Measurements from ENCODE around the gene ANKRD65. TPM values are rescaled to one million over a fixed set of nuclear protein-coding genes. Genes with fewer than 3 reads are reported as not detected.

ANKRD65 gene
- total and polyA plus RNA-seq, 7 experiments from 2014 or later: not detected

DNA sequence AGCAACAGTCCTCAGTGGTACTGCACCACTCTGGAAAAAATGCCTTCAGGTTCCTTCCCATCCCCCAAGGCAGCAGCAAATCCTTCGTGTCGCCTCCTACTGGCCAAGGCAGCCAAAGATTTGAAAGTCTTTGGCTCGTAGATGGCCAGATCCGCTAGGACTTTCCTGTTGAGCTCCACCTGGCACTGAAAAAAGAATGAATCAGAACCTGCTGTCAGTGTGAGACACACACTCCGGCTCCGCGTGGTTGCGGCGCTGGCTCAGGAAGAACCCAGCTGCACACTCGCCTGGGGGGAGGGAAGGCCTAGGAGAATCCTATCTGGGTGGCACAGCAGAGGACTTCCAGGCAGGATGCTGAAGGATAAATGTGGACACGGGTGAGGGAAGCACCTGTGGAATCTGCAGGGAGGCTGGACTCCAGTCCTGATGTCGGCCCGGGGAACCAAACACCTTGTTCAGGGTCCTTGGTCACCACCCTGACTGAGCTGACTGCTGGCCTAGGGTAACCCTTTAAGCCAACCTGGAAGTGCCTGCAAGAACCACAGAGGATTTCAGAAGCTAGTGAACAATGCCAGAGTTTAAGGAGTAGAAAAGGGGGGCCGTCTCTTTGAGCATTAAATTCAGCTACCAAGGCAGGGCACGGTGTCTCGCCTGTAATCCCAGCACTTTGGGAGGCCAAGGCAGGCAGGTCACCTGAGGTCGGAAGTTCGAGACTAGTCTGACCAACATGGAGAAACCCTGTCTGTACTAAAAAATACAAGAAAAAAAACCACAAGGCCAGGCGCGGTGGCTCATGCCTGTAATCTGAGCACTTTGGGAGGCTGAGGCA, 18.8 kb downstream of the ANKRD65 start:
- ChIA-PET POLR2A (interaction anchor here (0.6 to 0.8 kb wide), 3 partner anchors 19 to 334 kb away, joined by 3 read pairs; no protein-coding TSS in a partner anchor), CTCF (interaction anchor here (0.7 kb wide), 1 partner anchor 39 kb away, joined by 3 read pairs; no protein-coding TSS in a partner anchor)
- no peak for ATAC-seq
- Mint-ChIP-seq H3K27me3 (peaks cover 0 to 1% (median 0%) of the 10 kb centered on the region in 5 donors), H3K4me1 (peaks cover 10 to 67% (median 46%) of the 10 kb centered on the region in 7 donors), H3K9me3 (peaks cover 0 to 6% (median 0%) of the 10 kb centered on the region in 11 donors), H3K4me3 (peak overlapping the region in 9 of 10 donors; percentile 10 to 57 (median 50)), H3K36me3 (peaks cover 0 to 36% (median 11%) of the 10 kb centered on the region in 5 donors), H3K27ac (peak overlapping the region in 8 of 9 donors; percentile 21 to 89 (median 78))
- peak in 4 of 9 donors; percentile 15 to 33 (median 26) for DNase-seq
- intact Hi-C loops (cut with micrococcal nuclease): loop anchor here in 1 of 2 donors (10.0 kb wide), 1 partner anchor 213 kb away; the partner anchor contains the start of gene MIB2
- H3K36me3 ChIP-seq (ENCODE audit: control insufficient read depth in 2 of 3, insufficient read depth in 3 of 3, low read length in 3 of 3): peaks cover 11 to 62% (median 16%) of the 10 kb centered on the region in 3 experiments
- H3K9me3 ChIP-seq (ENCODE audit: control insufficient read depth in 2 of 3, low read length in 3 of 3): no peaks in the 10 kb centered on the region
- no peak overlapping the region for H3K4me3 ChIP-seq (ENCODE audit: low read length)
- no peaks in the 10 kb centered on the region for H3K27me3 ChIP-seq (ENCODE audit: control insufficient read depth in 2 of 2, insufficient read depth in 2 of 2, low read length in 2 of 2)
- peaks cover 32 to 33% of the 10 kb centered on the region in 2 donors for H3K4me1 ChIP-seq (ENCODE audit: control insufficient read depth in 2 of 2, insufficient read depth in 2 of 2, low read length in 2 of 2)
- H3K27ac ChIP-seq (ENCODE audit: low read depth, low read length): no peak overlapping the region

DNA sequence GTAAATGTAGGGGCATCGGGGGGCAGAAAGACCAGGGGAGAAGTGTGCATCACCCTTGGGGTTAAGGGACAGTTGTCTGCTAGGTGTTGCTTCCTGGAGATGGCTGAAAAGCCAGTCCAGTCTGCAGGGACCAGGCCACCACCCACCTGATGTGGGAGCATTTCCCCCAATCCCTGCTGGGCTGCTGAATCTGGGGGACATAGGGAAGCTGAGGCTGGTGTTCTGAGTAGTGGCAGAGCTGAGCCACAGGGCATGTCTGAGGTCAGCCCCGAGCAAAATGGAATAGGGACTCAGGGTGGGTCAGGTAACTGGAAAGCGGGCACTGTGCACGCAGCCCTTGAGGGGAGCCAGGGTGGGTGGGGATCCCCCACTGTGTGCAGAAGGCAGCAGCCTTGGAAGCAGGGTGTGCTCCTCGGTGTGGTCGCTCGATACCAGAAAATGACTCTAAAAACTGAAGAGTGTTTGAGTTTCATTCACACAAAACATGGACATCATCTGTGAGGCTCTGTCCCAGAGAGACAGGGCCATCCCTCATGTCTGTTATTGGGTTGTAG, 19.5 kb downstream of the ANKRD65 start:
- intact Hi-C loops (cut with micrococcal nuclease): loop anchor here in 1 of 2 donors (10.0 kb wide), 1 partner anchor 213 kb away; the partner anchor contains the start of gene MIB2
- ChIA-PET POLR2A (no interaction called here), CTCF (interaction anchor here (0.6 kb wide), 1 partner anchor 109 kb away, joined by 5 read pairs; no protein-coding TSS in a partner anchor)
- ATAC-seq (no peak), DNase-seq (no peak)
- no peaks in the 10 kb centered on the region for H3K27me3 Mint-ChIP-seq
- H3K27ac Mint-ChIP-seq: peak overlapping the region in 8 of 9 donors; percentile 21 to 89 (median 78)
- H3K4me1 Mint-ChIP-seq: peaks cover 10 to 66% (median 44%) of the 10 kb centered on the region in 7 donors
- peaks cover 0 to 6% (median 0%) of the 10 kb centered on the region in 11 donors for H3K9me3 Mint-ChIP-seq
- peaks cover 13 to 62% (median 20%) of the 10 kb centered on the region in 3 experiments for H3K36me3 ChIP-seq (ENCODE audit: control insufficient read depth in 2 of 3, insufficient read depth in 3 of 3, low read length in 3 of 3)
- peaks cover 0 to 32% (median 11%) of the 10 kb centered on the region in 5 donors for H3K36me3 Mint-ChIP-seq
- no peaks in the 10 kb centered on the region for H3K27me3 ChIP-seq (ENCODE audit: control insufficient read depth in 2 of 2, insufficient read depth in 2 of 2, low read length in 2 of 2)
- no peak overlapping the region for H3K4me3 ChIP-seq (ENCODE audit: low read length)
- H3K9me3 ChIP-seq (ENCODE audit: control insufficient read depth in 2 of 3, low read length in 3 of 3): no peaks in the 10 kb centered on the region
- H3K27ac ChIP-seq (ENCODE audit: low read depth, low read length): no peak overlapping the region
- H3K4me1 ChIP-seq (ENCODE audit: control insufficient read depth in 2 of 2, insufficient read depth in 2 of 2, low read length in 2 of 2): peaks cover 31 to 34% of the 10 kb centered on the region in 2 donors
- H3K4me3 Mint-ChIP-seq: peak overlapping the region; percentile 37 to 94 (median 50)

DNA sequence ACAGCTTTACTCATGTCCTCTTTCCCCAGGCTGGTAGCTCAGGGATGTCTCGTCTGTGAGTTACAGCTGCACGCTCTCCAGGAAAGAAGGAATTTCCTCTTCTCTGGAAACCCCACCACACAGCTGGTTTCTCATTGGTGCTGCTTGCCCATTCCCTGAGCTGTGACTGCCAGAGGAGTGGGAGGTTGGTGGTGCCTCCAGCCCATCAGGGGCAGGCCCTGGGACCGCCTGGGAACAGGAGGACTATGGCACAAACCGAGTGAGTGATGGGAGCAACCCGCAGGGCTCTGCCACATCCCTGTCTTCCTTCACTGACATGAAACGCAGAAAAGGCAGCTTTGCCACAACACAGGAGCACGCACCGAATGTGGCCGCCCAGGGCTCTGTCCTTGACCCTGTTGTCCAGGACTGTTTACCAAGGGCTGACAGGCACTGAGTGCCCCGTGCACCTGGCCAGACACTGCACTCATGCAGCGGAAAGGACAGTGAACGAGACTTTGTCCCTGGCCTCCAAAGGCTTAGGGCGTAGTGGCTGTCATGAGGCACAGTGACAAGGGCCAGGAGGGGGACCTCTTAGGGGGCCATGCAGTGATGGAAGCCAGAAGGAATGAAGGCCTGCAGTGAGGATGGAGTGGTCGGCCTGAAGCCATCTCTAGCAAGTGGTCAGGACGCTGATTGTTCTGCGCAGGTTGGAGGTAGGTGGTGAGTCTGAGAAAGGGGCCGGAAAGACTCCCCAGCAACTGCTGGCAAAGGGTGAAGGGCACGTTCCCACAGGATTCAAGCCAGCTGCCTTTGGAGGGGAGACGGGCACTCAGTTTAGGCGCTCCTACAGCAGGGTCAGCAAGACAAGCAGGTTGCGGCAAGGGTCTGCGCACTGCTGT, 20.3 kb downstream of the ANKRD65 start:
- no peak for ATAC-seq
- no peaks in the 10 kb centered on the region for H3K9me3 ChIP-seq (ENCODE audit: control insufficient read depth in 2 of 3, low read length in 3 of 3)
- ChIA-PET POLR2A (interaction anchor here (0.7 to 3.4 kb wide), 8 partner anchors 10 to 213 kb away, joined by 3 to 59 read pairs (median 4); partner anchors contain the start of genes AURKAIP1 and UBE2J2), CTCF (interaction anchor here (0.6 to 2.2 kb wide), 2 partner anchors 29 to 110 kb away, joined by 5 to 7 read pairs; no protein-coding TSS in a partner anchor)
- Mint-ChIP-seq H3K4me3 (peak overlapping the region; percentile 85 to 94 (median 90)), H3K4me1 (peaks cover 10 to 60% (median 39%) of the 10 kb centered on the region in 7 donors), H3K27me3 (no peaks in the 10 kb centered on the region), H3K27ac (peak overlapping the region; percentile 21 to 91 (median 88)), H3K9me3 (peaks cover 0 to 3% (median 0%) of the 10 kb centered on the region in 11 donors), H3K36me3 (peaks cover 0 to 28% (median 11%) of the 10 kb centered on the region in 5 donors)
- H3K36me3 ChIP-seq (ENCODE audit: control insufficient read depth in 2 of 3, insufficient read depth in 3 of 3, low read length in 3 of 3): peaks cover 13 to 62% (median 19%) of the 10 kb centered on the region in 3 experiments
- DNase-seq: no peak
- intact Hi-C loops (cut with micrococcal nuclease): loop anchor here in 1 of 2 donors (10.0 kb wide), 1 partner anchor 214 kb away; the partner anchor contains the start of gene MIB2
- peaks cover 24 to 28% of the 10 kb centered on the region in 2 donors for H3K4me1 ChIP-seq (ENCODE audit: control insufficient read depth in 2 of 2, insufficient read depth in 2 of 2, low read length in 2 of 2)
- H3K27me3 ChIP-seq (ENCODE audit: control insufficient read depth in 2 of 2, insufficient read depth in 2 of 2, low read length in 2 of 2): no peaks in the 10 kb centered on the region
- peak overlapping the region; percentile 87 for H3K27ac ChIP-seq (ENCODE audit: low read depth, low read length)
- H3K4me3 ChIP-seq (ENCODE audit: low read length): peak overlapping the region; percentile 99

DNA sequence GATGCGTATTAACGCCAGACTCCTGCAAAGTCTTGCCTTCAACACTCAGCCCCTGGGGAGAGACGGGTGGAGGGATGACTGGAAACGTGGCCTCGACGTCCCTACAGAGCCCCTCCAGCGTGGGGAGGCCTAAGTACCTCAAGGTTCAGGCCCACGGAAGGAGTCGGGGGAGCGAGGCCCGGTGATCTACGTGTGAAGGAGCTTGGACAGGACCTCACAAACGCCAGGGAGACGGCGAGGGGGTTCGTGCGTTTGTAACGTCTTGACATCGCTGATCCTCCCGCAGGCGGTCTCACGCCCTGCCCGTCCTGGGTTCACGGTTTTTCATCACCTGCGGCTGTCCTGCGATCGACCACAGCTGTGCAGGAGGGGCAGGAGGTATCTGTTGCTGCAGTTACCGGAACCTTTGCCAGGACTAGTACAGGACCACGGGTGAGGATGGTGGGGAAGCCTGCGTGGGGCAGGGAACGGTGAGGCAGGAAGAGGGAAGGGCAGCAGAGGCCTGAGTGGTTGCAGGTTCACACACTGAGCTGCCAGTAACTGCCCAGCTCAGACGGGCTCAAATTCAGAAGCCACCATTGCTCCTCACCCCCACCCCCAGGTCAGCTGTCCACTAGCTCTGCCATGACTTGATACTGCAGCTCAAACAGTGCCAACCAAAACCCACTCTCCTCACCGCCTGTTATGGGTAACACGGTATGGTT, 21.1 kb downstream of the ANKRD65 start:
- Mint-ChIP-seq H3K4me3 (peak overlapping the region; percentile 85 to 94 (median 90)), H3K9me3 (peaks cover 0 to 2% (median 0%) of the 10 kb centered on the region in 11 donors), H3K27me3 (no peaks in the 10 kb centered on the region), H3K4me1 (peaks cover 18 to 61% (median 41%) of the 10 kb centered on the region in 7 donors), H3K36me3 (peaks cover 0 to 28% (median 18%) of the 10 kb centered on the region in 5 donors), H3K27ac (peak overlapping the region; percentile 78 to 93 (median 89))
- H3K4me3 ChIP-seq (ENCODE audit: low read length): peak overlapping the region; percentile 99
- intact Hi-C loops (cut with micrococcal nuclease): loop anchor here (1.0 to 10.0 kb wide), 11 partner anchors 7 to 284 kb away; partner anchors contain the start of genes AURKAIP1 (in 2 of the 2), ATAD3A (in 1 of the 2), ATAD3B (in 1 of the 2) and C1orf159 (in 1 of the 2)
- no peaks in the 10 kb centered on the region for H3K9me3 ChIP-seq (ENCODE audit: control insufficient read depth in 2 of 3, low read length in 3 of 3)
- peaks cover 20 to 23% of the 10 kb centered on the region in 2 donors for H3K4me1 ChIP-seq (ENCODE audit: control insufficient read depth in 2 of 2, insufficient read depth in 2 of 2, low read length in 2 of 2)
- ChIA-PET CTCF (interaction anchor here (1.2 to 2.2 kb wide), 2 partner anchors 12 to 28 kb away, joined by 3 to 7 read pairs; no protein-coding TSS in a partner anchor), POLR2A (interaction anchor here (0.7 to 9.8 kb wide), 11 partner anchors 8 to 214 kb away, joined by 3 to 80 read pairs (median 6); partner anchors contain the start of genes AURKAIP1, MRPL20 and UBE2J2)
- peak overlapping the region; percentile 87 for H3K27ac ChIP-seq (ENCODE audit: low read depth, low read length)
- DNase-seq: peak in 3 of 9 donors; percentile 14 to 31 (median 20)
- no peak for ATAC-seq
- H3K36me3 ChIP-seq (ENCODE audit: control insufficient read depth in 2 of 3, insufficient read depth in 3 of 3, low read length in 3 of 3): peaks cover 11 to 63% (median 19%) of the 10 kb centered on the region in 3 experiments
- H3K27me3 ChIP-seq (ENCODE audit: control insufficient read depth in 2 of 2, insufficient read depth in 2 of 2, low read length in 2 of 2): no peaks in the 10 kb centered on the region

Measured in naive thymus-derived CD4-positive, alpha-beta T cell (primary cell).